ENCODE data around the gene PRSS33.

PRSS33 gene

GRCh38 chr16:2737895-2738418, 49.4 kb downstream of the PRSS33 start:
- no peak for DNase-seq

GRCh38 chr16:2737238-2737605, 50.1 kb downstream of the PRSS33 start:
- DNase-seq: no peak

GRCh38 chr16:2736476-2737237, 50.7 kb downstream of the PRSS33 start:
- DNase-seq: no peak

- DNase-seq: no peak
Observed at GRCh38 chr16:2734844-2735515, 52.4 kb downstream of the PRSS33 start.

All from cortex of kidney (tissue), 1 donor.